ENCODE results near the gene COL4A4.
"Not testable (repeated sequence)": the region's sequence is repeated elsewhere in the genome, so short reads cannot be mapped to it uniquely, and the experiment has no call there.

Gene COL4A4

DNA sequence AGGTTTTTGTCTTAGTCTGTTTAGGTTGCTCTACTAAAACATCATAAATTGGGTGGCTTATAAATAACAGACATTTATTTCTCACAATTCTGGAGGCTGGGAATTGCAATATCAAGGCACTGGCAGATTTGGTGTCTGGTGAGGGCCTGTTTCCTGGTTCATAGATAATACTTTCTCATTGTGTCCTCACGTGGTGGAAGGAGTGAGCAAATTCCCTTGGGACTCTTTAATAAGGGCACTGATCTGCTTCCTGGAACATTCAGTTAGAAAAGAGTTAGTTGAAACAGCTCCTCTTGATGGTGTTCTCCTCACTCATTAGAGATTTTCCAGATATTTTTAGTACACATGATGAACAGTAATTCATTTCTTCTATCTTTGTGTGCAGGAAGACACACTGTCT lies 22.7 kb upstream of the COL4A4 start:
- H3K27me3 ChIP-seq (replicated peaks; ENCODE audit: control insufficient read depth, insufficient read depth, low read length), result no peaks in the 10 kb centered on the region
- no peaks in the 10 kb centered on the region for H3K36me3 ChIP-seq (ENCODE audit: control insufficient read depth, insufficient read depth, low read length, severe bottlenecking)
- H3K9me3 ChIP-seq (ENCODE audit: control insufficient read depth, low read length), result peaks cover 5% of the 10 kb centered on the region
- no peak overlapping the region for H3K9ac ChIP-seq (ENCODE audit: low read length)
- peaks cover 13% of the 10 kb centered on the region for H3K4me1 ChIP-seq (ENCODE audit: control insufficient read depth, insufficient read depth, low read length)
- H3K4me3 ChIP-seq (ENCODE audit: low read length), result no peak overlapping the region
- no peak for DNase-seq (ENCODE audit: low read depth)

DNA sequence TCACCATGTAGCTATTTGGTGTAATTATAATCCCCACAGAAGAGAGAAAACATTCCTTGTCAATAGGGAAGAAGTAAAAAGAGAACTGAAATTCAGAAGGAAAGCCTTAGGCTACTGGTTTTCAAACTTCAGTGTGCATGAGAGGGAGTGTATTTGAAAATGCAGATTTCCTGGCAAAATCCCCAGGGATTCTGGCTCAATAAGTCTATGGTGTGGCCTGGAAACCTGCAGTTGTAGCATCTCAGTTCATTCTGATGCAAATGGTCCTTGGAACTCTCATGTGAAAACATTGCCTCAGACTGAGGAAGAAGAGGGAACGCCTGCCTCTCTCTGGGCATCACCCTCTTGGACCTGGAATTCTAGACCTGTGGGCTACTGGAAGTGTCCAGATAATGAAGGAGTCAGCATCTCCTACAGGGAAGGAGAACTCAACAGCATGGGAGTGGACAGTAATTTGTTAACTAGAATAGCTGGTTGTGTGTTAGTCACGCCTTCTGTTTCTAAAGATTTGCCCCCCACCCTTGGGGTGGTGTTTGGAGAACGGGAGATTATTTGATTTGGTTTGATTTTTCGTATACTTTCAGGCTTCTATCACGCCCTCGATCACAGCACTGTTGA lies 21.7 kb upstream of the COL4A4 start:
- Histone ChIP-seq H3K36me3 (ENCODE audit: control insufficient read depth, insufficient read depth, low read length, severe bottlenecking) (no peaks in the 10 kb centered on the region), H3K9me3 (ENCODE audit: control insufficient read depth, low read length) (peaks cover 5% of the 10 kb centered on the region), H3K4me1 (ENCODE audit: control insufficient read depth, insufficient read depth, low read length) (peaks cover 13% of the 10 kb centered on the region), H3K27me3 (replicated peaks; ENCODE audit: control insufficient read depth, insufficient read depth, low read length) (no peaks in the 10 kb centered on the region), H3K4me3 (ENCODE audit: low read length) (no peak overlapping the region), H3K9ac (ENCODE audit: low read length) (no peak overlapping the region)
- no peak for DNase-seq (ENCODE audit: low read depth)

DNA sequence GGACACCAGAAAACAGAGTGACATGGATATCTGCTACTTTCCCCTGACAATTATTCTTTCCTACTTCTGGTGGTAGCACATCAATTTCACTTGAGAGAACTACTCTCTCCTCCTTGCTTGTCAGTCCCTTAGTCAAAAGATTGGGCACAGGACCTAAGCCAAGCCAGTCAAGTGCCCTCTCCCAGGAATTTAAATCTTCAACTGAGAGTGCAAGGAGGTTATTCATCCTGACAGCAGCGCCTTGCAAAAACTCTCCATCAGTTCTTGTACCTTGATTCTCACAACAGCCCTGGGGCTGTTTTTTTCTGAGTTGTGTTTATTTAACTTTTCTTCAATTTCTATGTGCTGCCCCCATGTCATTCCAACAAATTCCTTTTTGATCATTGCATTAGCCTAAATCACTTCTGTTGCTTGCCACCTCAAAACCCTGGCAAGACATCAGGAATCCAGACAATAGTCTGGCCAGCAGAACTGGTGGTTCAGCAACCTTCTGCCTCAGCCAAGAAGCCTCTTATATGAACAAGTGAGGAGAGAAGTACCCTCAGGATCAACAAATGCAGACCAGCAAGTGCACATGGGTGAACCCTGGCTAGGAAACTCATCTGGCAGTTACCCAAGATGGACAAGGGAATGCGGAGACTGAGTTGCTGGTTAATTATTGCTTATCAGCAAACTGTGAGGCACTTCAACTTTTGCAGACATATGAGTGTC lies 19.8 kb upstream of the COL4A4 start:
- Histone ChIP-seq H3K4me3 (ENCODE audit: low read length) (no peak overlapping the region), H3K9ac (ENCODE audit: low read length) (no peak overlapping the region), H3K27me3 (replicated peaks; ENCODE audit: control insufficient read depth, insufficient read depth, low read length) (no peaks in the 10 kb centered on the region), H3K36me3 (ENCODE audit: control insufficient read depth, insufficient read depth, low read length, severe bottlenecking) (no peaks in the 10 kb centered on the region), H3K9me3 (ENCODE audit: control insufficient read depth, low read length) (peaks cover 5% of the 10 kb centered on the region), H3K4me1 (ENCODE audit: control insufficient read depth, insufficient read depth, low read length) (peaks cover 12% of the 10 kb centered on the region)
- DNase-seq (ENCODE audit: low read depth), result no peak

DNA sequence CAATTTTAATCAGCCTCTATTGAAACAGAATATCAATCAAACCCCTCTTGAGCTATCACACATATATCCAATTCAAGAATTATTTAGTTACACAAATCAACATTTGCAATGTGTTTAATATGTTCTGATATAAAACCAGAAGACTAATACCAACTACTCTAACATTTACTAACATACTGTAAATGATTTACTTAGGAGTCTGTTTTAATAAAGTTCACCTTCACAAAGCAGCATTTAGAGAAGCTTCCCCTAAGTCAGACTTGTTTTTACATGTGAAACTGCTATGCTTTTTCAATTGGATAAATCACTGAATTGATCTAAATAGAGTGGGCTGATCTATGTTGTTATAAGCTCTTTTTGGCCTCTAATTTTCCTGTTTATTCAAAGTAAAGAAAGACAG lies 18.8 kb upstream of the COL4A4 start:
- Histone ChIP-seq H3K9ac (ENCODE audit: low read length) (no peak overlapping the region), H3K27me3 (replicated peaks; ENCODE audit: control insufficient read depth, insufficient read depth, low read length) (no peaks in the 10 kb centered on the region), H3K4me3 (ENCODE audit: low read length) (no peak overlapping the region), H3K36me3 (ENCODE audit: control insufficient read depth, insufficient read depth, low read length, severe bottlenecking) (no peaks in the 10 kb centered on the region), H3K9me3 (ENCODE audit: control insufficient read depth, low read length) (peaks cover 5% of the 10 kb centered on the region), H3K4me1 (ENCODE audit: control insufficient read depth, insufficient read depth, low read length) (peaks cover 2% of the 10 kb centered on the region)
- DNase-seq (ENCODE audit: low read depth), result no peak

DNA sequence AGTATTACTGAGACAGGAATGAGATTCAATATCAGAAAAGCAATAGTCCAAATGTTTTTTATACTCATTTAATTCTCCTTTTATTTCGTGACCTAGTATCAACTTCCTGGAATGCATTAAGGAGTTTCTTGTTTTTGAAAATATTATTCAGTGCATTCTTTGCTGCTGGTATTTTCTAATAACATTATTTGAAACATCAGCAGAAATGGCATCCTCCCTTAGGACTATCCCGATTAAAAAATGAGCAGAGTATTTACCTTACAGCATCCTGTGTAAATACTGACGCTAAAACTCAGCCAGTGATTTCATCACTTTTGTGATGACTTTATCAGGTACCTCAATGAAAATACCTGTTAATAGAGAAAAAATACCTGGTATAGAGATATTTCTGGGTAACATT lies 16.8 kb upstream of the COL4A4 start:
- Histone ChIP-seq H3K9ac (ENCODE audit: low read length) (no peak overlapping the region), H3K27me3 (replicated peaks; ENCODE audit: control insufficient read depth, insufficient read depth, low read length) (no peaks in the 10 kb centered on the region), H3K9me3 (ENCODE audit: control insufficient read depth, low read length) (peaks cover 5% of the 10 kb centered on the region), H3K36me3 (ENCODE audit: control insufficient read depth, insufficient read depth, low read length, severe bottlenecking) (no peaks in the 10 kb centered on the region), H3K4me1 (ENCODE audit: control insufficient read depth, insufficient read depth, low read length) (no peaks in the 10 kb centered on the region), H3K4me3 (ENCODE audit: low read length) (no peak overlapping the region)
- DNase-seq (ENCODE audit: low read depth), result no peak

DNA sequence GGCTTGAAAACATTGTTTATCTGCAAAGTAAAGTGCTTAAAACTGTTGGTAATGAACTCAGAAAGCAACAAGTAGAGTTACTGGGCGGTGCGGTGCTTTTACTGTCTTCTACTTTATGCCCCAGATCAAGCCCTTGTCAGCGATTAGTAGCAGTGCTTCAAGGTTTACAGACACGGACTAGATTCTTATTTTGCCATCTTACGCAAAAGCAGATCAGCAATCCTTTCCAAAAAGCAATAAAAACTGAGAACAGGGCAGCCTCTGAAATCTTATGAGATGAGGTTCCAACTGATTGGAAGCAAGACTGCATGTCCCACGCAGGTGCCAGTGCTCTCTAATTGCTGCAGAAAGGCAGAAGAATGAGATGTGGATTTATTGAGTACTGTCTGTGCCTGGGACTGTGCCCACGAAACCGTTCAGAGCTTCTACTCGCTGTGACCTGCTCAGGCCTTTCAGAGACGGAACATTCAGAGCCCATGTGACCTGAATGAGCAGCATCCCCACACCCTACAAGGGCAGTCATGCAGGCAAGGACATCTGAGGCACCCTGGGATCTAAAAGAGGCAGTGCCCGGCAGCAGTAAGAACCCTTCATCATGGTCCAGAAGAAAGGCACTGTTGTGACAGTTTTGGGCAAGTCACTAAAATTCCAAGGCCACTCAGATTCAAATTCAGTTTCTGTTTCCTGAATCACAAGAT lies 16.1 kb upstream of the COL4A4 start:
- Histone ChIP-seq H3K4me3 (ENCODE audit: low read length) (no peak overlapping the region), H3K36me3 (ENCODE audit: control insufficient read depth, insufficient read depth, low read length, severe bottlenecking) (no peaks in the 10 kb centered on the region), H3K9ac (ENCODE audit: low read length) (no peak overlapping the region), H3K4me1 (ENCODE audit: control insufficient read depth, insufficient read depth, low read length) (no peaks in the 10 kb centered on the region), H3K9me3 (ENCODE audit: control insufficient read depth, low read length) (peaks cover 5% of the 10 kb centered on the region), H3K27me3 (replicated peaks; ENCODE audit: control insufficient read depth, insufficient read depth, low read length) (no peaks in the 10 kb centered on the region)
- no peak for DNase-seq (ENCODE audit: low read depth)

DNA sequence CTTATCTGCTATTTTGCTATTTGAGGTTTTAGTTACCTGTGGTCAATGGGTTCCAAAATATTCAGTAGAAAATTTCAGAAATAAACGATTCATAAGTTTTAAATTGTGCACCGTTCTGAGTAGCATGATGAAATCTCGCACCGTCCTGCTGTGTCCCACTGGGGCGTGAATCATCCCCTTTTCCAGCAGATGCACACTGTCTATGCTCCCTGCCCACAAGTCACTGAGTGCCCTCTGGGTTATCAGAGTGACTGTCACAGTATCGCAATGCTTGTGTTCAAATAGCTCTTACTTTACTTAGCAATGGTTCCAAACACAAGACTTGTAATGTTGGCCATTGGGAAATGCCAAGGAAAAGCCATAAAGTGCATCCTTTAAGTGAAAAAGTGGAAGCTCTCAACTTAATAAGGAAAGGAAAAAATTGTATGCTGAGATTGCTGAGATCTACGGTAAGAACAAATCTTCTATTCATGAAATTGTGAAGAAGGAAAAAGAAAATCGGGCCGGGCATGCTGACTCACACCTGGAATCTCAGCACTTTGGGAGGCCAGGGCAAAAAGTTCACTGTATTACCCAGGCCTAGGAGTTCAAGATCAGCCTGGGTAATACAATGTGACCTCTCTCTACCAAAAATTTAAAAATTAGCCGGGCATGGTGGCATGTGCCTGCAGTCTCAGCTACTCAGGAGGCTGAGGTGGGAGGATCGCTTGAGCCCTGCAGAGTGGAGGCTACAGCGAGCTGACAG lies 13.8 kb upstream of the COL4A4 start:
- Histone ChIP-seq H3K27me3 (replicated peaks; ENCODE audit: control insufficient read depth, insufficient read depth, low read length) (no peaks in the 10 kb centered on the region), H3K4me3 (ENCODE audit: low read length) (no peak overlapping the region), H3K4me1 (ENCODE audit: control insufficient read depth, insufficient read depth, low read length) (no peaks in the 10 kb centered on the region), H3K9me3 (ENCODE audit: control insufficient read depth, low read length) (no peaks in the 10 kb centered on the region), H3K36me3 (ENCODE audit: control insufficient read depth, insufficient read depth, low read length, severe bottlenecking) (no peaks in the 10 kb centered on the region), H3K9ac (ENCODE audit: low read length) (no peak overlapping the region)
- DNase-seq (ENCODE audit: low read depth), result no peak

DNA sequence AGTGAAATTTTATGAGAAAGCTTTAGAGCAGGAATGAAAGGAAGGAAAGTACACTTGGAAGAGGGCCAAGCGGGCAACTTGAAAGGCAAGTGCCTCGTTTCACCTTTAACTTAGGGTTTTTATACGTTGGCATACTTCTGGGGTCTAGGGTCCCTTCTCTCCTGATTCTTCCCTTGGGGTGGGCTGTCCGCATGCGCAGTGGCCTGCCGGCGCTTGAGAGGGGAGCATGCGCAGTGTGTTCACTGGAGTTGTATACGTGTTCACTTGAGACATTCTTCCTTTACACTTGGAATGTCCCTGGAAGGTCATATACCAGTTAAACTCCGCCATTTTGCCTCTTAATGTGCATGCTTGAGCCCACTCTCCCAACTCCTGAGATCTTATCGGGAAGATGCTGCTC lies 7.8 kb upstream of the COL4A4 start:
- not testable (repeated sequence) for H3K9ac ChIP-seq (ENCODE audit: low read length); H3K4me3 ChIP-seq (ENCODE audit: low read length)

DNA sequence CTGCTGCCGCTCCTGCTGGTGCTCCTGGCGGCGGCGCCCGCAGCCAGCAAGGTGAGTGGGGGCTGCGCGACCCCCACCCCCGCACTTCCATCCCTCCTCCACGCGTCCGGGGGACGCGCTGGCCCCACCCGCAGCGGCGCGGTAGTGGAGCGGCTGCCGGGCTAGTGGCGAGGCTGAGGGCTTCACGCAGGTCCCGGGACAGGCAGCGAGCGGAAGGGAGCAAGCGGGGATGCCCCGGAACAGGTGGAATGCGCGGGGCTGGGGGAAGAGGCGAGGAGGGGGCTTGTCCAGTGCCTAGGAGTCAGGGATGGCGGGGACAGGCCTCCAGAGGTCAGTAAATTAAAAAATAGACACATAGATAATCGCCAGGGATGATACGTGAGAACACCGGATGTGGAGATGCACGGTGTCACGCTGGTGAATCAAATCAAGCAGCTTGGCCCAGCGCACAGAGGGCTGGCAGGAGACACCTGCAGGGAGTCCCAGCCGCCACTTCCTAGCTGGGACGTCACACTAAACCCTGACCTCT lies 822 bp upstream of the COL4A4 start:
- Histone ChIP-seq H3K27me3 (replicated peaks; ENCODE audit: control insufficient read depth, insufficient read depth, low read length) (peaks cover 36% of the 10 kb centered on the region), H3K4me1 (ENCODE audit: control insufficient read depth, insufficient read depth, low read length) (no peaks in the 10 kb centered on the region), H3K9ac (ENCODE audit: low read length) (peak overlapping the region; percentile 29), H3K9me3 (ENCODE audit: control insufficient read depth, low read length) (peaks cover 20% of the 10 kb centered on the region), H3K36me3 (ENCODE audit: control insufficient read depth, insufficient read depth, low read length, severe bottlenecking) (no peaks in the 10 kb centered on the region), H3K4me3 (ENCODE audit: low read length) (peak overlapping the region; percentile 77)
- DNase-seq (ENCODE audit: low read depth), result no peak

More for the DNA sequence above, 7.8 kb upstream of the COL4A4 start:
- H3K27me3 ChIP-seq (replicated peaks; ENCODE audit: control insufficient read depth, insufficient read depth, low read length); H3K4me1 ChIP-seq (ENCODE audit: control insufficient read depth, insufficient read depth, low read length); H3K36me3 ChIP-seq (ENCODE audit: control insufficient read depth, insufficient read depth, low read length, severe bottlenecking); DNase-seq (ENCODE audit: low read depth): not testable (repeated sequence)
- H3K9me3 ChIP-seq (ENCODE audit: control insufficient read depth, low read length), result peaks cover 11% of the 10 kb centered on the region

DNA sequence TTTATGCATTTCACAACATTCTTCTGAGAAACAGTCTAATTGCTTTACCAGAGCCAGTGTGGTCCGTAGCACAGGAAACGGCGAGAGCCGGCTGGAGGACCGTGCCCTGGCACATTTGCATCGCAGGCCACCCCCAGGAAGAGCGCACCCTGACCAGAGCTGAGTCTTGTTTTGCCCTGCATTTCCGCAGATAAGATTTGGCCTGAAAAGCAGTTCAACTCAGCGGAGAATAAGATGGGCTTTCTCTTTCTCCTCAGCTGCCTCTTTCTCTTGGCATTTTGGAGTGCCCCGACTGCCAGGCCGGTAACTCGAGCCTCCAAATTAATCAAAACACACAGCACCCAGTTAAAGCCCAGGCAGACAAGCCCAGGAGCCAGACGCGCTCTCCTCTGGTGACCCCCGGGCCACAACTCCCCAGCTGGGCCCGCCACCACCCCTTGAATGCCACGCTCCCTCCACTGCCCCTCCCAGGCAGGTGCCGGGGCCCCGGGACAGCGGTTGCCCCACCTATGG lies 464 bp downstream of the COL4A4 start:
- Histone ChIP-seq H3K9ac (ENCODE audit: low read length) (peak overlapping the region; percentile 55), H3K27me3 (replicated peaks; ENCODE audit: control insufficient read depth, insufficient read depth, low read length) (peaks cover 36% of the 10 kb centered on the region)

DNA sequence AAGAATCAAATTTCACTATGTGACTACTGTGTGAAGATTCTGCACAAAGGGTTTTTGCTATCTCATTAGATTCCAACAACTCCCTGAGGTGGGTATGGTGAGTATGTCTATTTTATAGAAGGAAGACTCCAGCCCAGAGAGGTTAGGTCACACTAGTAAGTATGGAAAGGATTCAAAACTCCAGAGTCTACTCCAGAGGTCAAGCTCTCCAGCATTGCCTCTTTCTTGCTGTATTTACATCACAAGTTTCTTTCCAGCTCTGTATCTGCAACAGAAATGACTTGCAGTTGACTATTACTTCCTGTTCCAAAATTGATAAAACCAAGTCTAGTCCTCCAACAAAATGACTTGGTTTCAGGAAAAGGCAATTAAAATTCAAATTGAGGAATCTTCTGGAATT lies 2.1 kb downstream of the COL4A4 start:
- H3K36me3 ChIP-seq (ENCODE audit: control insufficient read depth, insufficient read depth, low read length, severe bottlenecking), result no peaks in the 10 kb centered on the region
- H3K27me3 ChIP-seq (replicated peaks; ENCODE audit: control insufficient read depth, insufficient read depth, low read length), result peaks cover 36% of the 10 kb centered on the region

More for the DNA sequence above, 464 bp downstream of the COL4A4 start:
- Histone ChIP-seq H3K4me1 (ENCODE audit: control insufficient read depth, insufficient read depth, low read length) (no peaks in the 10 kb centered on the region), H3K4me3 (ENCODE audit: low read length) (peak overlapping the region; percentile 77), H3K36me3 (ENCODE audit: control insufficient read depth, insufficient read depth, low read length, severe bottlenecking) (no peaks in the 10 kb centered on the region), H3K9me3 (ENCODE audit: control insufficient read depth, low read length) (peaks cover 20% of the 10 kb centered on the region)
- DNase-seq (ENCODE audit: low read depth), result no peak

More for the DNA sequence above, 2.1 kb downstream of the COL4A4 start:
- H3K9ac ChIP-seq (ENCODE audit: low read length), result no peak overlapping the region
- peaks cover 10% of the 10 kb centered on the region for H3K9me3 ChIP-seq (ENCODE audit: control insufficient read depth, low read length)
- no peak overlapping the region for H3K4me3 ChIP-seq (ENCODE audit: low read length)
- no peaks in the 10 kb centered on the region for H3K4me1 ChIP-seq (ENCODE audit: control insufficient read depth, insufficient read depth, low read length)
- DNase-seq (ENCODE audit: low read depth), result no peak

Data from adipocyte (in vitro differentiated cells).